NCI-H187 (cell line): ENCODE data around the gene IFRD2.
"Not testable (repeated sequence)": the region's sequence is repeated elsewhere in the genome, so short reads cannot be mapped to it uniquely, and the experiment has no call there.

Experiments
- DNase-seq, 2 experiments: peaks; one replicate each; lab custom pipeline; 2025; lab: John Stamatoyannopoulos, UW

Gene IFRD2

DNA sequence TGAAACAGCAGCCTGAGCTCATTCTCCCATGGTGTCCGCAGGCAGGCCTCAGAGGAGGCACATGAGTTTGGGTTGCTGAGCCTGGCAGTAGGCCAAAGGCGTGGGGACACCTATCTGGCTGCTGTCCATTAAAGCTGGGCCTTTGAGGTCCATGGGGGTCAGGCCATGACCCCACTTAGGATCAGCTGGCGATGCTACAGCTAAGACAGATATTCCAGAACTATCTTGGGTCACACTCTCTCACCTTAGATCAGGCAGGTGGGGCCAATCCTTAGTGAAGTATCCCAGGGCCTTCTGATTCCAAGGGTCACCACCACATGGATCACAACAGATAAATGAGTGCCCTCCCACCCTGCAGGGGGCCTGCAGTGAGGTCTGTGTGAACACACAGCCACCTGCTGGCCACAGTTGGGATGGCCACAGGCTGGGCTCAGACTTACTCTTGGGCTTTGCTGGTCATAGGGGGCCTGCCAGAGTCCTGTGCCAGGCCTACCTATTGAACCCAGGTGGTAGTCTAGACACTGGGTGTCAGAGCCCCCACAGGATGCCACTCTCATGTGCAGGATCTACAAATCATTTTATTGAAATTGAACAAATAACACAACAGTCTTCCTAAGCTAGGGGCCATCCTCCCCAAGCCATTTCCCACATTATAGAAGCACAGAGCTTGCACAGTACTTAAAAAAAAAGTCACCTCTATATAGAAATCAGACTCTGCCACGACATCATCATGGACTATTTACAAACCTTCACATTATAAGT lies 32.3 kb upstream of the IFRD2 start:
- peak in 1 of 2 experiments; percentile 8 for DNase-seq

GRCh38 chr3:50323614-50324199 lies 31.5 kb upstream of the IFRD2 start:
- DNase-seq = no peak

- DNase-seq = no peak
Measured at GRCh38 chr3:50323092-50323600, 30.9 kb upstream of the IFRD2 start.

DNA sequence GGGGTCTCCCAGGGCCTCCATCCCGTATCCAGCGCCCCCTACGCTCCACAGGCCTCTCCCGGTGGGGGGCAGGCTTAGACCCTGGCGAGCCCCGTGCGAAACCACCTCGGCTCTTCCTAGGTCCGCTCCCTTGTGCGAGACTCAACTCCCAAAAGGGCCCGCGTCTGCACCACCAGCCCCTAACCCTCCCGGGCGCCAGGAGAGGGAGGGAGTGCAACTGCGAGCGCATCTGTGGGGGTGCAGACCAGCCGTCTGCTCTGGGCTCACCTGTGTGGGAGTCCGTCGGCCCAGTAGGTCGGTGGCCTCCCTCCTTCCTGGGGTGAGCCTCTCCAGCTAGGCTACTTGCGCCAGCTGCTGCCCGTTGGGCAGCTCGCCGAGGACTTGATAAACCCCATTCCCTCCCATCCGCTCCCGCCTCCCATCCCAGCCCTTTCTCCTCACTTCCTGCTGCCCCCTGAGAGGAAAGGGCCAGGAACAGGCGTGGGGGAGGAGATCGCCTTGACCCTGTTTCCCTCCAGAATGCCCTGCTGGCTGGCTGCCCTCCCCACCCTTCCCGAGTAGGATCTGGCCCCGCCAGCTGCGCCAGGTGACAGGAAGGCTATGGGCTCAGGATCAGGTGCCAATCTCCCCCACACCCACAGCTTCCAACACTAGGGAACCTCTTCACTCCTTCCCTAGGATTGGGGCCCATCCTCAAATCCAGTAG lies 30.3 kb upstream of the IFRD2 start, which contains the start of gene HYAL2:
Gene HYAL2 (minus strand): TSS at position 360 of the 706 bp plus-strand sequence. CDS start 2,256 bp downstream, outside the sequence.
- DNase-seq = no peak

- DNase-seq = no peak
Measured at GRCh38 chr3:50322115-50322385, 29.8 kb upstream of the IFRD2 start.

- peak; percentile 53 to 64 for DNase-seq
Measured at GRCh38 chr3:50321336-50322114, 29.3 kb upstream of the IFRD2 start.

- peak; percentile 42 to 44 for DNase-seq
Measured at GRCh38 chr3:50320853-50321335, 28.7 kb upstream of the IFRD2 start.

DNA sequence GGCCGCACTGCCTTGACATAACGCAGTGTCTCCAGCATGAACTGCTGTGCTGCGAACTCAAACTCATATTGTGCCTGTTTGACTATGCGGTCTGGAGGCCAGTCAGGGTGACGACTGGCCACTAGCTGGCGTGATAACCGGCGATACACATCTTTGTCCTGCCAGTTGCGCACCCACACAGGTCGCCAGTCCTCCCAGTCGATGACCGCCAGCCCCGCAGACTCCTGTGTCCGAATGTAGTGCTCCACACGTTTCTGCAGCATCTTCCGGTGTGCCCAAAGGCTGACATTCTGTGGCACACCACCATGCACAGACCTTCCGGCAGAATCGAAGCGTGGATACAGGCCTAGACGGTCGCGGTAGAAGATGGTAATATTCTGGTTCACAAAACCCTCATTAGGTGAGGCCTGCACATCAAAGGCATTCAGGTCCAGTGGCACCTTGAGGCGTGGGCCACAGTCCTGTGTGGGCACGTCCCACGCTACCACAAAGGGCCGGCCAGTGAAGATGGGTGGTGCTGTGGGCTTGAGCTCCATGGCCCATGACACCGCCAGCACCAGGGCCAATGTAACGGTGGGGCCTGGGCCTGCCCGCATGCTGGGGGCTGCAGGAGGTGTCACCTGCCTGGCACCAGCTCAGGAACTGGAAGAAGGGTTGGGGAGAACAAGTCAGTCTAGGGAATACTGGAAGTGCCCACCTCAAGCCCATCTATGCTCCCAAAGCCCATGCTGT lies 27.8 kb upstream of the IFRD2 start:
- DNase-seq = no peak

DNA sequence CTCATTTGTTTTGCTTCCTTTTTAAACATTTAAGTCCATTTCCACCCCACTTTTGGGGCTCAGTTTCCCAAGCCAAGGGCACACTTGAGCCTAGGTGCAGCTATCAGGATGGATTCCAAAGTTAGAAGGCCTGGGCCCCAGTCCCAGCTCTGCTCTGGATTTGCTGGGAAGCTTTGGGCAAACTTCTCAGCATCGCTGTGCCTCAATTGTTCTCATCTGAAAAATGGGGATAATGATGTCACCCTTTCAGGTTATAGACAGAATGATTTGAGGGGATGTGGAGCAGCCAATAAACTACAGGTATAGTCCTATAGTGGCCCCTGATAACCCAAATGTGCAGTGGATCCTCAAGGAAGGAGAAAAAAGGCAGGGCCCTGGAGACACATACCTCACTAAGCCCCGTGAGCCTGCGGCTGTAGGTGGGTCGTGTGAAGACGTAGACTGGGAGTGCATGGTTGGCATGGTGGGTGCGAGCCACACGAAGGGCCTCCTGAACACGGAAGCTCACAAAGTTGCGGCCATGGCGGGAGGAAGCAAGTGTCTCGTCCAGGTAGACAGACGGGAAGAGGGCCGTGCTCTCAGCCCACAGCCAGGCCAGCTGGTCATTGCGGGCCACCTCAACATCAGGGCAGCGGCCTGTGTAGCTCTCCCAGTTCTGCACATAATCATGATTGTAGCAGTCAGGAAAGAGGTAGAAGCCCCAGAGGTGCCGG lies 27.1 kb upstream of the IFRD2 start:
- no peak for DNase-seq

DNA sequence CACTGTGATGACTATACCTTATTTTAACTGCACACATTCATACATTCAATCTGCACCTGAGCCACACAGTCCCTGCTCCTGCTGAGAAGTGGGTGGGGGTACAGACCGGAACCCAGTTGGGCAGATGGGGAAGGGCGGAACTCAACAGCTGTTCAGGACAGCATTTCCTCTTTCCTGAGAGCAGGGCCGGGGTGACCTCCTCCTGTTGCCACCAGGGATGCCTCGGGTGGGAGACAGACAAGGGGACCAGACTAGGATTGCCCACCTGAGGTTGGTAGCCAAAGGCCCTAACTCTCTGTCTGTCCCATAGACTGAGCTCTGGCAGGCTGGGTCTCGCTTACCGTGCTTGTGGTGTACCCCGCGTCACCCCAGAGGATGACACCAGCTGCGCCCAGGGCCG lies 26.4 kb upstream of the IFRD2 start:
- DNase-seq = no peak

GRCh38 chr3:50318163-50318562 lies 25.9 kb upstream of the IFRD2 start:
- no peak for DNase-seq

DNA sequence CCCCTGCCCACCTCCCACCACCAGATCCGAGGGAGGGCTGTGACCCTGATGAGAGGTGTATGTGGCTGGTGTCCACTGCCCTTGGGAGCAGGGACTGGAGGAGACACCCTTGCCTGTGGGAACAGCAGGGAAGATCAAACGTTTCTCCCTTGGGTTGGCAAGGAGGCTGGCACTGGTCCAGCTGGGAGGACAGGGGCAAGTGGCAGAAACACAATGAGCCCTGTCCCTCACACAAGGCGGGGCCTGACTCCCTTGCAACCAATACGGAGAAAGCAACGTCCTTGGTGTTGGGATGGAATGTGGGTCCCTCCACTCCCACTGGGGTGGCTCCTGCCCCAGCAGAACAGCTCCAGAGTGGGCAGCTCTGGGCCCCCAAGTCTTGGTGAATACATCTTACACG lies 25.1 kb upstream of the IFRD2 start:
- no peak for DNase-seq

DNA sequence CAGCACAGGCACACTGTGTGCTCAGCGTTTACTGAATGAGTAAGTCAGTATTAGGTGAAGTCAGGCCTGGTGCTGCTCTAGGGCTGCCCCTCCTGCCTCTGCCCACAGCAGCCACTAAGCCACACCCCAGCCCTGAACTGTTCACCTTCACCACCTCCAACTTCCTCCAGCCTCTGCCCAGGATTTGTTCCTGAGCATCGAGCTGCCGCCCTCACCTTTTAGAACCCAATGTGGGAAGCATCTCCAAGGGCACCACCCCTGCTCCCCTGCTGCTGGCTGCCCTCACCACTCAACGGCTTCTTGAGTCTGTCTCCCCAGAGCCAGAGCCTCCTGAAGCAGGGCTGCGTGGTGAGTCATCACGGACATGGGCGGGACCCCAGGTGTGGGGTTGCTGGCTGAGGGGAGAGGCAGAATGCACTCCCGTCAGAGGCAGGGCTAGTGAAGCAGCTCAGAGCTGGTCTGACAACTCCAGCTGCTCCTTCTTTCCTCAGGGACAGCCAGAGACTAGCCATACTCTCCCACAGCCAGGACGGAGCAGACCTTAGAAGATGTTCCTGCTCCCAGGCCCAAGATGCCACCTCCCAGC lies 24.5 kb upstream of the IFRD2 start:
- DNase-seq = peak in 1 of 2 experiments; percentile 11

DNA sequence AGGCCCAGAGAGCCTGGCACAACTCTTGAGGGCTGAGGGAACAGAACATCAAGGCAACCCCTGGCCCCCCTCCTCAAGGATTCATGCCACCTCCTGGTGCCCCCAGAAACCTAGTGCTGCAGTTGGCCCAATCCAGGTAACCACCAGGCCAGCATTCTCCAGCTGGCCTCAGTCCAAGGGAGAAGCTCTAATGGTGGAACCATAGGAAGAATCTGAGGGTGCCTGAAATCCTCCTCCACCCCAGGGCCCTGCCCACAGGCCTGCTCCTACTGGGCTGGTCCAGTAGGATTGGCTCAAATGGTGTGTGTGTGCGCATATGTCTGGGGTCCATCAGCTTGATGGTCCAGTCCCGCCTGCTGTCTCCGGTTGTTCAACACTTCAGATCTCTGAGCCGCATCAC lies 22.6 kb upstream of the IFRD2 start:
- no peak for DNase-seq

DNA sequence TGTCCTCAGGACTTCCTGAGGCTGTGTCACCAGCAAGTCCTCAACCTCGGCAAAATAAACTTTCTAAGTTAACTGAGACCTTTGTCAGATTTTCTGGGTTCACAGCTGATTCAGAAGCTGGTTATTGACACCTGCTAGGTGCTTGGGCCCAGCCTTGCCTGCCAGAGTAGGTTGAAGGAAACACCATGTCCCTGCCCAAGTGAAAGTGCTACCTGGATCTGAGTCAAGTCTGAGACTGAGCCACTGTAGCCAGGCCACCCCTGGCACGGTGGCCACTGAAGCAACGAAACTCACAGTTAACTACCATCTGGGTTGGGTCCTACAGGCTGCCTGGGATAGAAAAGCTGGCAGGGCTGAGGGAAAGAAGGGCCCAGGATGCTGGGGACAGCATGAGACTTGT lies 22.1 kb upstream of the IFRD2 start:
- no peak for DNase-seq

GRCh38 chr3:50312041-50312440 lies 19.8 kb upstream of the IFRD2 start:
- not testable (repeated sequence) for DNase-seq

DNA sequence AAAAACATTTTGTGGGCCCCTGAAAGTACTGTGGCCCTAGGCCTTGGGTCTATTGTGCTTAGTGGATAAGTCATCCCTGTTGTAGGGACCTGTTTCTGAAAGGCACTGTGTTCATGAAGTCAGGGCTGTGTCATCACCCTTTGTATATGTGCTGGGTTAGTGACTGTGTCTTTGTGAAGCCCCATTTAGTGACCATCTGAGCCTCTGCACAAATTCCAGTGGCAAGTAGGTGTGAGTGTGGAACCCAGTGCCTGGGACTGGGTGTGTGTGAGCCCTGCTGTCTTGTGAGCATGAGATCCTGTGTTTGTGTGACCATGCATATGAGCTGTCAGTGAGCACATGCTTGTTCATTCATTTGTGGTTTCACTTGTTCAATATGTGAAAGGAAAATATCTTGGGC lies 12.4 kb upstream of the IFRD2 start:
- DNase-seq = no peak

- DNase-seq = no peak
Measured at GRCh38 chr3:50303013-50303815, 11.0 kb upstream of the IFRD2 start, which contains the start of gene HYAL1. Gene HYAL1 (minus strand): TSS chr3:50303574. CDS start chr3:50302956, 618 bp downstream.
